Measurements from ENCODE around the gene PCCB. TPM values are rescaled to one million over a fixed set of nuclear protein-coding genes. Genes with fewer than 3 reads are reported as not detected.

PCCB gene
- total and polyA plus RNA-seq, 2 of the 8 experiments (the other 6 are each of a cell fraction or from before 2014, with no cell fraction given) = 56.7 to 84.4 TPM

DNA sequence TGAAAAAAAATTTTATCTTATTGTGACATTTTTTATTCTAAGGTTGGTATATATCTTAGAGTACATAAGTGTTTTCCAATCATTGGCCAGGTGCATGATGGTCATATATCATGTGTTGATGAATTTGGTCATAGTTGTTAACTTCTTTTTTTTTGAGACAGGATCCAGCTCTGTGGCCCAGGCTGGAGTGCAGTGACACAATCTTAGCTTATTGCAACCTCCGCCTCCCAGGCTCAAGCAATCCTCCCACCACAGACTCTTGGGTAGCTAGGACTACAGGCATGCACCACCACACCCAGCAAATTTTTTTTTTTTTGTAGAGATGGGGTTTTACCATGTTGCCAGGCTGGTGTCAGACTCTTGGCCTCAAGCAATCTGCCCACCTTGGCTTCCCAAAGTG, 44.0 kb downstream of the PCCB start:
- no peak overlapping the region for H2AFZ ChIP-seq (ENCODE audit: low read length)
- no peaks in the 10 kb centered on the region for H3K9me3 ChIP-seq (ENCODE audit: insufficient read depth in 2 of 2, low read depth in 1 of 2, low read length in 1 of 2)
- H3K79me2 ChIP-seq (ENCODE audit: control insufficient read depth in 1 of 2, insufficient read depth in 2 of 2, low read length in 2 of 2) = no peaks in the 10 kb centered on the region; a peak in 1 of 4 replicates
- DNase-seq (ENCODE audit: low read depth in 1 of 2, low spot score in 2 of 2) = no peak
- peaks cover 0 to 9% (median 6%) of the 10 kb centered on the region in 4 experiments; a peak in 5 of 7 replicates for H3K4me1 ChIP-seq (replicated peaks in 1 of 4; ENCODE audit: control insufficient read depth in 3 of 4, insufficient read depth in 4 of 4, low read length in 3 of 4)
- no peaks in the 10 kb centered on the region for H4K20me1 ChIP-seq (replicated peaks in 1 of 2; ENCODE audit: control insufficient read depth in 1 of 2, insufficient read depth in 2 of 2, low read length in 2 of 2)
- no peak overlapping the region for H2BK120ac ChIP-seq (replicated peaks; ENCODE audit: low read depth, low read length)
- CTCF ChIA-PET (ENCODE audit: partially characterized antibody) = interaction anchor here (0.6 to 1.9 kb wide), 2 partner anchors 9 to 12 kb away, joined by 3 to 4 read pairs; no protein-coding TSS in a partner anchor
- H3K9ac ChIP-seq (replicated peaks in 1 of 4; ENCODE audit: extremely low read depth in 1 of 4, low read depth in 3 of 4, low read length in 3 of 4) = no peak overlapping the region
- no peak overlapping the region for H4K91ac ChIP-seq (replicated peaks; ENCODE audit: insufficient read length, low read length)
- H3K27me3 ChIP-seq (replicated peaks in 1 of 4; ENCODE audit: control insufficient read depth in 3 of 4, extremely low read depth in 1 of 4, insufficient read depth in 3 of 4, low read length in 3 of 4) = no peaks in the 10 kb centered on the region
- H3K18ac ChIP-seq (ENCODE audit: extremely low read depth, low read length) = no peak overlapping the region
- WGBS, 2 experiments (ENCODE audit: extremely low coverage in 1 of 2, insufficient coverage in 1 of 2, insufficient read length in 1 of 2, insufficient replicate concordance in 2 of 2, low coverage in 1 of 2, low lambda C conversion rate in 2 of 2, missing lambda C conversion rate in 1 of 2) = 95% methylated on average over 1 of the region's 1 CpG; no CpG with 5 or more reads in 1 of the 2 experiments
- no peaks in the 10 kb centered on the region for H3K79me1 ChIP-seq (ENCODE audit: low read depth, low read length)
- no peaks in the 10 kb centered on the region for H3K23me2 ChIP-seq (ENCODE audit: low read depth, low read length)
- no peak overlapping the region for H3K27ac ChIP-seq (ENCODE audit: low read depth, low read length)
- no peak overlapping the region for H2BK15ac ChIP-seq (ENCODE audit: low read length)
- H3K36me3 ChIP-seq (ENCODE audit: control insufficient read depth in 2 of 4, insufficient read depth in 4 of 4, low read length in 3 of 4) = peaks cover 0 to 11% (median 6%) of the 10 kb centered on the region in 4 experiments; a peak in 5 of 8 replicates
- POLR2A ChIA-PET (ENCODE audit: partially characterized antibody) = interaction anchor here (0.6 to 0.7 kb wide), 2 partner anchors 12 to 321 kb away, joined by 3 to 4 read pairs; no protein-coding TSS in a partner anchor
- TF ChIP-seq POLR2AphosphoS5 (IDR thresholded peaks at IDR 0.05; ENCODE audit: low read depth, low read length) = no peak
- TF ChIP-seq CBX5 (IDR thresholded peaks at IDR 0.05; ENCODE audit: low read depth, low read length) = no peak
- no peak for TF ChIP-seq PHF8 (conservative IDR thresholded peaks at IDR 0.05; ENCODE audit: low read depth, low read length)
- TF ChIP-seq NRF1 (IDR thresholded peaks at IDR 0.05; ENCODE audit: low read depth, low read length) = no peak
- TF ChIP-seq SP4 (IDR thresholded peaks at IDR 0.05; ENCODE audit: low read length) = no peak
- no peak for TF ChIP-seq RBBP5 (IDR thresholded peaks at IDR 0.05; ENCODE audit: borderline replicate concordance, low read depth, low read length)
- no peak for TF ChIP-seq FOSL1 (IDR thresholded peaks at IDR 0.05; ENCODE audit: insufficient read depth, low read depth, low read length)
- no peak for TF ChIP-seq JUND (IDR thresholded peaks at IDR 0.05; ENCODE audit: low read length)
- no peak for TF ChIP-seq CHD2 (IDR thresholded peaks at IDR 0.05; ENCODE audit: low read length)
- no peak overlapping the region for H3K14ac ChIP-seq (ENCODE audit: insufficient read length)
- no peak for FAIRE-seq
- no peak overlapping the region for H4K8ac ChIP-seq (ENCODE audit: extremely low read depth, insufficient read depth, low read length)
- H2BK20ac ChIP-seq (ENCODE audit: low read length) = no peak overlapping the region
- no peak overlapping the region for H3K56ac ChIP-seq (replicated peaks; ENCODE audit: insufficient read length, low read depth, low read length)
- H3K4me3 ChIP-seq (ENCODE audit: extremely low read depth in 1 of 4, insufficient read depth in 2 of 4, low read depth in 3 of 4, low read length in 4 of 4) = no peak overlapping the region
- no peak overlapping the region for H4K5ac ChIP-seq (ENCODE audit: insufficient read length, low read depth, low read length)
- H2AK5ac ChIP-seq (ENCODE audit: low read depth, low read length) = no peak overlapping the region
- H3K23ac ChIP-seq (ENCODE audit: insufficient read length) = no peak overlapping the region
- no peak overlapping the region for H2BK12ac ChIP-seq (ENCODE audit: low read depth, low read length)
- no peak overlapping the region for H3K4me2 ChIP-seq (ENCODE audit: insufficient read depth in 1 of 2, low read depth in 2 of 2, low read length in 2 of 2)
- H3K4ac ChIP-seq (replicated peaks; ENCODE audit: insufficient read length, low read depth, low read length) = no peak overlapping the region
- H2BK5ac ChIP-seq (ENCODE audit: low read depth, low read length) = no peak overlapping the region
